Transverse colon (tissue), 4 donors: ENCODE measurements around the gene HNRNPUL2.

Source experiments
- POLR2A ChIP-seq: fragments of 450-650 bp; IDR thresholded peaks from one replicate; pipeline ENCODE4 v1.6.1; 2016; ENCODE audit warnings: antibody characterized with exemption, mild to moderate bottlenecking, moderate library complexity
- POLR2AphosphoS5 ChIP-seq, 3 donors: sonication (generic); formaldehyde crosslinking; IDR thresholded peaks; one replicate each; pipeline ENCODE4 v1.6.1; 2016; ENCODE audit warnings: antibody characterized with exemption in 3 of 3
- TF ChIP-seq, protein P1 (sequence below), 5 experiments: fragments of 200-600 bp in 3 of 5; fragments of 450-650 bp in 2 of 5; sonication (generic) in 3 of 5; IDR thresholded peaks; 1 replicate in 2 of 5; 2 replicates in 3 of 5; pipeline ENCODE4 v1.5.1; 2016 to 2017; ENCODE audit warnings: antibody characterized with exemption in 5 of 5, inconsistent platforms in 3 of 5, mild to moderate bottlenecking in 2 of 5, moderate library complexity in 1 of 5

DNA sequence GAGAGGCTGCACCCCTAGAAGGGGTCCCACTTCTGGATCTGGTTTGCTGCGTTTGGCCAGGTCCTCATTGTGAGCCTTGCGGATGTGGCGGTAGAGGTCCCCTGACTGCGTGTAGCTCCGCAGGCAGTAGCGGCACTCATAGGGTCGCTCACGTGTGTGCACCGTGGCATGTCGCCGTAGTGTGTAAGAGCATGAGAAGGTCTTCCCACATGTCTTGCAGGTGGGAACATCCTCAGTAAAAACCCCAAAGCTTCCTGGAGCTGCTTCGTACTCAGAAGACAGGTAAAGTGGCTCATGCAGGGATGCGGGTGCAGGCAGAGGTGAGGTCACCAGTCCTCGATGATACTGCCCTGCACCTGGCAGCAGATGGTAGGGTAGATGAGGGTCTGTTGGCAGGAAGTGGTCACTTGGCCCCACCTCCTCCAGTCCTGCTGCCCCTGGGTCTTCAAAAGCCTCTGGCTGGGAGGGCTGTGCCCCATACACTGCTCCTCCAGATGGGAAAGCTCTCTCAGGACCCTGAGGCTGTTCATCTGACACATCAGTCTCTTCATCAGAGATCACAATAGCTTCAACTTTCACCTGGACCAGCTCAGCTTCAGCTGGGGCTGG is 25.0 kb upstream of the HNRNPUL2 start:
- TF ChIP-seq, protein P1, sequence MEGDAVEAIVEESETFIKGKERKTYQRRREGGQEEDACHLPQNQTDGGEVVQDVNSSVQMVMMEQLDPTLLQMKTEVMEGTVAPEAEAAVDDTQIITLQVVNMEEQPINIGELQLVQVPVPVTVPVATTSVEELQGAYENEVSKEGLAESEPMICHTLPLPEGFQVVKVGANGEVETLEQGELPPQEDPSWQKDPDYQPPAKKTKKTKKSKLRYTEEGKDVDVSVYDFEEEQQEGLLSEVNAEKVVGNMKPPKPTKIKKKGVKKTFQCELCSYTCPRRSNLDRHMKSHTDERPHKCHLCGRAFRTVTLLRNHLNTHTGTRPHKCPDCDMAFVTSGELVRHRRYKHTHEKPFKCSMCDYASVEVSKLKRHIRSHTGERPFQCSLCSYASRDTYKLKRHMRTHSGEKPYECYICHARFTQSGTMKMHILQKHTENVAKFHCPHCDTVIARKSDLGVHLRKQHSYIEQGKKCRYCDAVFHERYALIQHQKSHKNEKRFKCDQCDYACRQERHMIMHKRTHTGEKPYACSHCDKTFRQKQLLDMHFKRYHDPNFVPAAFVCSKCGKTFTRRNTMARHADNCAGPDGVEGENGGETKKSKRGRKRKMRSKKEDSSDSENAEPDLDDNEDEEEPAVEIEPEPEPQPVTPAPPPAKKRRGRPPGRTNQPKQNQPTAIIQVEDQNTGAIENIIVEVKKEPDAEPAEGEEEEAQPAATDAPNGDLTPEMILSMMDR (IDR thresholded peaks at IDR 0.05): no peak
- no peak for TF ChIP-seq POLR2A
- no peak for TF ChIP-seq POLR2AphosphoS5 (IDR thresholded peaks at IDR 0.05)
